ENCODE data around the gene FLRT1.

Gene FLRT1

GRCh38 chr11:64049509-64049908, 13.8 kb downstream of the FLRT1 start:
- DNase-seq: no peak

DNA sequence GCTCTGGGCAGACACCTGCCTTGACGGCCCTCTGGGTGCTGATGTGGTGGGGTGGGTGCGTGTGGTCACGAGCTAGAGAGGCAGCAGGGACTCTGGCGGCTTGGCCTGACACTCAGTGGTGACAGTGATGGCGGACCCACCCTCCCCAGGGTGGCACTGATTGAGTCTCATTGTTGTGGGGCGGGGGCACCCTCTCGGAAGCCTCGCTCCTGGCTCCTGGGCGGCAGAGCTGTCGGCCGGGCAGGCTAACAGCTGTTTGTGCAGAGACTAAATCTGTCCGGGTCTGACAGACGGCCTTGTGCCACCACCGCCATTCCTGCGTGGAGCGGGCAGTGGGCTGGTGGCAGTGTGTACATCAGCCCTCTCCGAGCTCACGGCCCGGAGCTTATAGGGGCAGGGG, 15.6 kb downstream of the FLRT1 start:
- DNase-seq: no peak

DNA sequence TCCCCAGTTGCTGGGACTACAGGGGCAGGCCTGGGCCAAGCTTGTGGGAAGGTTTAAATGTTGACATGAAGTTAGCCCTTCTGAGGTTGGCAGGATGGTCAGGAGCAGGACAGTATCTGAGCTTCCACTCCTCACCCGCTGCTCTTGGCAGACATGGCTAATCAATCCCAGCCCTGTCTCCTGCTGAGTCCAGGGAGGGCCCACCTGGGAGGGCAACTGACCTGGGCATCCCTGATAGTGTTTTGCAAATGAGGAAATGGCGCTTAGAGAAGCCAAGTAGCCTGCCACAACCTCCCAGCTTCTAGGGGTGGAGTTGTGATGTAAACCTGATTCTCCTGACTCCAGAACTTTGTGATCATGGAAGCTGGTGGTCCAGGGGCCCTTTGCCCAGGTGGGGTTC, 16.7 kb downstream of the FLRT1 start:
- no peak for DNase-seq

DNA sequence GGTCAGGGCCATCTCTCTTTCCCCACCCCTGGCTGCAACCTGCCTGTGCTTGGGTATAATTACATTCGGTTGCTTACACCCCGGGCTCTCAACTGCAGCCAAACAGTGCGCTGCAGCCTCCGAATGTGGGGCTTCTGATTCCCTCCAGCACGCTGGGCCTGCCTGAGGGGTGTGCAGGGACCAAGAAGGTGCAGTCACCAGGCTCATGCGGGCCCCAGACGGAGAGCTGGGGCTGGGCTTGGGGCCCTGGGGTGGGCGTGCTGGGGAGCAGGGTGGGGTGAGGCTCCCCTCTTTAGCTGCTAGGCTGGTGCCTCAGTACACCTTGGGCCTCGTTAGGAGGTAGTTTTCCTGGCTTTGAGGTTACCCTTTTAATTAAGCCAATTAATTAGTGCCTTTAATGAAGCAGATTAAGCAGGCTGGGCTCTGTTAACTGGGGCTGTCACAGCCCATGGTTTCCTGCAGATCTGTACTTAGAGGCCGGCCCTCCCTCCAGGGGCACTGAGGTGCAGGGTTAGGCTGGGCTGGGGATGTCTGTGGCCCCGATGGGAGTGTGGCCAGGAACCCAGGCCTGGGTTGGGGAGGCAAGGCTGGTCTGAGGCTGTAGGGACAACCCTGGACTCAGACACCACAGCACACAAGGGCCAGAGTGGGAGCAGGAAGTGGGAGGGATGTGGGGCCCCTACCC, 17.3 kb downstream of the FLRT1 start:
- no peak for DNase-seq

- DNase-seq: no peak
Measured at GRCh38 chr11:64053699-64054098, 18.0 kb downstream of the FLRT1 start.

- DNase-seq: no peak
Measured at GRCh38 chr11:64055077-64055476, 19.3 kb downstream of the FLRT1 start.

GRCh38 chr11:64056213-64056785, 20.6 kb downstream of the FLRT1 start:
- DNase-seq: no peak

DNA sequence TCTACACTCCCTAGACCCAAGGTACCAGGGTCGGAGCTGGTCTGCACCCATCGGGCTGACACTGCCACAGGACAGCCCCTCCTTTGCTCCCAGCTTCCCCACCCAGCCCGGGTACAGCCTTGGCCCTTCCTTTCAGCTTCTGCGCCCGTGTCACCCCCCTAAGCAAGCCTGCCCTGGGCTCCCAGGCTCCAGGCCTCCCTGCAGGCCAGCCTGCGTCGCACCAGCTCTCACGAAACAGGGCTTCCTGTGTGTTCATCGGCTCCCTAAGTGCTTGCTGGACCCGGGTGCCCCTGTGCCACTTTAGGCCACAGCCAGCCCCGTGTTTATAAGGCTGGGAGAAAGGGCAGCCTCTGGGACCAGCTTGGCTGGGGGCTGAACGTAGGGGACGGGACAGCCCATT, 21.1 kb downstream of the FLRT1 start:
- DNase-seq: no peak

DNA sequence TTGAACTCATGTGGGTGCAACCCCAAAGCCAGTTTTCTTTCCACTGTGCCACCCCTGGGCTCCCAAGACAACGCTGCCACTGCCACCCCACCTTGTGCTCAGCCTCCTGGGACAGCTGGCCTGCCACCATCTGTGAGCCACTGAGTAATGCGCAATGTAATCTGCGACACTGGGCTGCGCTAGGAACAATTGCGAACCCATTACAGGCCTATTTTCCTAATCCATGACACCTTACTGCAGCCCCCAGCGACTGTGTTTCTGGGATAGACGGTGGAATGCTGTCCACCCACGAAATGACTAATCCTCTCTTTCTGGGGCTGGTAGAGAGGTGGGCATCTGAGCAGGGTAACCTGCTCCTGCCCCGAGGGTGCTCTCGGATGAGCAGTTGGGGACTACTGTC, 22.2 kb downstream of the FLRT1 start:
- DNase-seq: no peak

DNA sequence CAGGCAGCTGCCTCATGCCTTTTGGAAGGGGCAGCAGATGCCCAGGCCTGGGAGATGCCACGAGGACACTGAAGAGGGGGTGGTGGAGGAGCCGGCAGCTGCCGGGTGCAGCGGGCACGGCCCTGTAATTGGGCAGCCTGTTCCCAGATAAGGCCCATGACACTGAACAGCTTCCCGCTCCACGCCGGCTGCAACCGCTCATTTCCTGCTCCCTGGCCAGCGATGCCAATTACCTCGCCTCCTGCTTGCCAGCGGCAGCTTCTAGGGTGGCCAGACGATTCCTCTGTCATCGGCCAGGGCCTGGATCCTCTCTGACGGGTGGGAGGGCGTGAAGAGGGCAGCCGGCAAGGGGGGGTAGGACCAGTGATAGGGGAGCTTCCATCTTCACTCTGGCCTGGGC, 22.8 kb downstream of the FLRT1 start:
- DNase-seq: no peak

DNA sequence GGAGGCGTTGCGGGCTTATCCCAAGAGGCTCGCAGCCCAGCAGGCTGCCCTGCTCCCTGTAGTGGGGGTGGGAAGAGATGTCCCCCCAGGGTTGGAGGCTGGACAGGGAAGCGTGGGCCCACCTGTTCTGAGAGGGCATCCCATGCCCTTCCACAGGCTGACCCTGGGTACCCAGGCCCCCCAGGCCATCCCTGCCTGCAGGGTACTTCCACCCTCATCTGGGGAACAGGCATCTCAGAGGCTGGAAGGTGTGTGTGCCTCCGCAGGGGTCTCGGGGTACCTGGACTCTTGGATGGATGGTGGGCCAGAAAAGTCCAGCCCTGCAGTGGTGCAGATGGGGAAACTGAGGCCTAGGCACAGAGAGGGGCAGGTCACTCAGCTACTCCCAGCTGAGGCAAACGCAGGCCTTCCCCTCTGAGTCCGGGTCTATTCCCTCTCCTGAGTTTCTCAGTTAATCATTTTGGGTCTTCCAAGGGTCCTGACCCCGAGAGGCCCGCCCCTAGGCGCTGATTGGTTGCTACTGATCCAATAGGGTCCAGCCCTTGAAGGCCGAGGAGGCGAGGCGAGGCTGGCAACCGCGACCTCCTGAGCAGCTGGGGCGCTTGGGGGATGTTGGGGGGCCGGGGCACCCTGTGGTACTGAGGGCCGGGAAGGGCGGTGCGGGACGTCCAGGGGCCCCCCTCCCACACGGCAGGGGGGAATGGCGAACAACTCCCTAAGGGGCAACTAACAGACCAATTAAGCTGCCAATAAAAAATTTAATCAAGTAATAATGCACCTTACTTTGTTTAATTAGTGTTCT, 23.8 kb downstream of the FLRT1 start:
- no peak for DNase-seq

DNA sequence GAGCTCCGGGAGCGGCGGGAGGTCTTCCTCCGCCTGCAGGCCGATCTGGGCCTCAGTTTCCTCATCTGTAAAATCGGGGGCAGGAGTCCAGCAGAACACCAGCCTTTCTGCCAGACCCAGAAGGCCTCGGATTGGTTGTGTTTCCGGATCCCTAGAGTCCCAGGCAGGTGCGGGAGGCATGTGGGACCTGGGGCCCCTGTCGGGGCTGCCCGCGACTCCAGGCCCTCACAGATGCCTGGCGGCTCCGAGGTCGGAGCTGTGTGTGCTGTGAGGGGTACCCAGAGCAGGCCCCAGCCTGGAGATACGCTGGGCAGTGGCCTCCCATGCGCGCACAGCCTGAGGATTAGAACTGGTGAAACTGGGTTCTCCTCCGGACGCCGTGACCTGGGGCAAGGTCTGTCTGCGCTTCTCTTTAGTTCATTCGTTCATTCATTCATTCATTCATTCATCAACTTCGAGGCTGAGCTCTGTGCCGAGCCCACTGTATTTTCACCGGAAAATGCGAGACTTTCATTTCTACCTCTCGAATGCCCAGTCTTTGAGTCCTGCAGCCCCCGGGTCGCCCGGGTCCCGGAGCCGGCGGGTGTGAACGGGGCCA, 24.6 kb downstream of the FLRT1 start:
- no peak for DNase-seq

DNA sequence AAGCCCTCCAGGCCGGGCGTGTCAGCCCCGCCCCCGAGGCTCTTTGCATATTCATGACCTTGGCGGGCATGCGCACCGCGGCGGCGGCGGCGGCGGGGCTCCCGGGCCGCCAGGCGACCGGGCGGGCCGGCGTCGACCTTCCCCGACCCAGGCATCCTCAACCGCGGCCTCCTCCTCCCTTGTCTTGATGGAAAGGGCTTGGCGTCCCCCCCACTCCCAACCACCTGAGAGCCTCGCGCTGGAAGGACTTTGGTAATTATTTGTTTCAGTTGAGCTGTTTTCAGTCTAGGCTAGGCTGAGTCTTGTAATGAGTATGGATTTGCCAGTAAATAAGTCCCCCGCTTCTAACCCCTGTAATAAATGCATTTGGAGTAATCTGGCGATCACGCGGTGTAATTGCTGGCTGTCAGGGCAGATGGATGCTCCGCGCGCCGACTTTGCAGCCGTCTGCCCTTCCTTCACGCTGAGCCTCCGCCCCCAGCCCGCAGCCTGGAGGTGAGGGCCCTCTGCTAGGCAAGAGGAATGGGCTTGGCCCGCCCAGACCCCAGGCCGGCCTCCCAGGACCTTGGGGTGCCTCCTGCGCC, 25.2 kb downstream of the FLRT1 start:
- no peak for DNase-seq

DNA sequence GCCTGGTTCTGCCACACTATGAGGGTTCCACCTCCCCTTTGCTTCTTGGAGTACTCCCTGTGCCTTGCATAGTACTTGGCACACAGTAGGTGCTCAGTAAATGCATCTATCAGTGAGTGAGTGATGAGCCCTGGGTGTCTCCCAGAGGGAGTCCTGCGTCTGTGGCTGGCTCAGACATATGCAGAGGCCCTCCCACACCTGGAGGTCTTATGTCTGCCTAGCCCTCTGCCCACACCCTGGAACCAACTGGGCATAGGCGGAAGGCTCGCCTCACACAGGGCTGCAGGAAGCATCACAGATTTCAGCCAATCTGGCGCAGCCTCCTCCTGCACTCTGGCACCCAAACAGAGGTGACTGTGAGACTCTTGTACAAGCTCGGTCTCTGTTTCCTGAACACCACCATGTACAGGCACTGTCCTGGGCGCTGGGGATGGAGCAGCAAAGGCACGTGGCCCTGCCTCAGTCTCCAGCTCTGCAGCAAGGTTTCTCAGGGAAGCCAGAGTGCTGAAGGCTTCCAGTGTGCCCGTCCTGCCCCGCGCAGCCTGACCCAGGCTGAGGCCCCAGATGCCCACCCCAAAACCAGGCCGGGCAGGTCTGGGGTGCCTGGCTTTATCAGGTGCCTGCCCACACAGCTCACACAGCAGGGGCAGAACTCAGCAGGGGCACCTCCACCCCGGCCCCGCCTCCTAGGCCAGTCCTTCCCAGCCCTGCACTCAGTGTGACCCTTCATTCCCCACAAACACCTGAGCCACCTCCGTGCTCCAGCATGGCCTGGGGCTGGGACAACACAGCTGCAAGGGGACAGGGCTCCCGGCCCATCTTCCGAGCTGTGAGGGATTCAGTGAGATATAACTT, 26.7 kb downstream of the FLRT1 start:
- DNase-seq: no peak

DNA sequence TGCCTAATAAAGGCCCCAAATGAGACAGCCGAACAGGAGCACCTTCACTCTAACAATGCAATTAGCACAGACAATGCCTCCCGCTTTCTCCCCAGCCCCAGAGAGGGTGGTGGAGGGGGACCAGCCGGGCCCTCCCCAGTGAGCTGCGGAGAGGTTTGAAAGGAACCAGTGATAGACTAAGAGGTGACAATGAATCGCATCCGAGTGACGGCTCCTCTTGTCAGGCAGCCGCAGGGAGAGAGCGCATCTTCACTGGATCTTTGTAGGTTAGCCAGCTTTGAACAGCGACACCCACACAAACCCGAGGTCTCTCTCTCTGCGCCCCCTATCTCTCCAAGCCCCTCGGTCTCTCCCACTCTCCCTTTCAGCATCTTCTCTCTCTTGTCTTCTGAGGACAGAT, 28.0 kb downstream of the FLRT1 start:
- DNase-seq: no peak

GRCh38 chr11:64064374-64065140, 28.8 kb downstream of the FLRT1 start:
- DNase-seq: no peak

- DNase-seq: no peak
Measured at GRCh38 chr11:64065141-64065465, 29.4 kb downstream of the FLRT1 start.

- DNase-seq: no peak
Measured at GRCh38 chr11:64065712-64066111, 30.0 kb downstream of the FLRT1 start.

- no peak for DNase-seq
Measured at GRCh38 chr11:64067230-64067993, 31.7 kb downstream of the FLRT1 start.

DNA sequence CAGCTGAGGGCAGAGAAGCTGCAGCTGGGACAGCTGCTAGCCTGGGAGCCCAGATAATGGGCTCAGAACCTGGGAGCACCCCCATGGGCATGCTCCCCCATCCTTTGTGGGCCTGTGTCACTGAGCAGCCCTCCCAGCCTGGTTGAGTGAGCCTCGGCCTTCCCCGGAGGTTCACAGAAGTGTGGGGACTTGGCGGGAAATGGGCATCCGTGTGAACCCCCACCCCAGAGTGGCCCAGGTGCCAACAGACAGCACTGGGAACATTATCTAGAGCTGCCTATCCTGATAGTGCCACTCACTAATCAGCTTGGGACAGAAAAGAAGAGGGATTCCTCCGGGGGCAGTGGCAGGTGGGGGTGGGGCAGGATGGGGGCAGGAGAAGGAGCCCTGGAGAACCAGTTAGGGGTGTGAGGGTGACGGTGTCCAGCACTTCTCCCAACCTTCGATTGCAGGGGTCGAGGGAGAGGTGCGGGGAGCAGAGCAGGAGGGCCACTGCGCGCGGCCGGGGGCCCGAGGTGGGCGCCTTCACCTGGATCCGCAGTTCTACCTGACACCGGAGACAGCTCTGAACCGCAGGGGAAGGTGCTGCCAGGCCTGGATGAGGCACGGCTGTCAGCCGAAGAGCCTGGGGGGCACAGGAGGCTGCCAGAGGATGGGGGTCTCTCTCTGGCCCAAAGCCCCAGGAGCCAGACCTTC, 33.1 kb downstream of the FLRT1 start:
- no peak for DNase-seq

Measured in SIG-M5 (cell line).